ENCODE results near the gene TRIM14.

The TRIM14 gene

DNA sequence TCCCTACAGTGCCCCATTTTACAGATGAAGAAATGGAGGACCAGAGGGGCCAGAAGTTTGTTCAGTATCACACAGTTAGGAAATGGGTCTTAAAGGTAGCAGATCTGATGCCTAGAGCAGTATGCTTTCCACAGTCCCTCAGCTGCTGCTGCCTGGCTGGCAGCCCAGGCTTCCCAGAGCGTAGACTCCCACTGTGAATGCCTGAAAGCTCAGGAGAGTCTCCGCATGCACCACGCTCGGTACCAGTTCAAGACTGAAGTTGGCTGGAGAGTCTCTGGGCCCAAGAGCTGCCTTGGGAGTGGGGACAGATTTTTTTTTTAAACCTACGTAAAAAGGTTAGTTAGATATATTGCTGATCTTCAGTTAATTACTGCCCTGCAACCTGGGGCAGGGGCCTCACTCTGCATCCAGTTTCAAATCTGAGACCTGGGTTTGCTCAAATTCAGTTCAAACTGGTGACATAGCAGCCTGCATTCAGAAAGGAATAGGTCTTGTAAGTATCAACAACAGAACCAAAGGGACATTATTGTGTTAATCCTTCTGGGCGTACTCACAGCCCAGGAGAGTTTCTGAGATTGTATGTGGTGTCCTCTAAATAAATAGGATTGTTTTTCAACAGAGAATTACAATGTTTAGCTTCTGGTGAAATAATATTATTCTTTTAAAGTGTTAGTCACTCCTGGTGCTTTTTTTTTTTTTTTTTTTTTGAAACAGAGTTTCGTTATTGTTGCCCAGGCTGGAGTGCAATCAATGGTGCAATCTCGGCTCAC lies 54.2 kb downstream of the TRIM14 start:
- H3K36me3 ChIP-seq: peaks cover 32% of the 10 kb centered on the region
- H3K4me3 ChIP-seq (ENCODE audit: low read depth, low read length): no peak overlapping the region
- no peaks in the 10 kb centered on the region for H3K27me3 ChIP-seq
- TF ChIP-seq, protein P1, sequence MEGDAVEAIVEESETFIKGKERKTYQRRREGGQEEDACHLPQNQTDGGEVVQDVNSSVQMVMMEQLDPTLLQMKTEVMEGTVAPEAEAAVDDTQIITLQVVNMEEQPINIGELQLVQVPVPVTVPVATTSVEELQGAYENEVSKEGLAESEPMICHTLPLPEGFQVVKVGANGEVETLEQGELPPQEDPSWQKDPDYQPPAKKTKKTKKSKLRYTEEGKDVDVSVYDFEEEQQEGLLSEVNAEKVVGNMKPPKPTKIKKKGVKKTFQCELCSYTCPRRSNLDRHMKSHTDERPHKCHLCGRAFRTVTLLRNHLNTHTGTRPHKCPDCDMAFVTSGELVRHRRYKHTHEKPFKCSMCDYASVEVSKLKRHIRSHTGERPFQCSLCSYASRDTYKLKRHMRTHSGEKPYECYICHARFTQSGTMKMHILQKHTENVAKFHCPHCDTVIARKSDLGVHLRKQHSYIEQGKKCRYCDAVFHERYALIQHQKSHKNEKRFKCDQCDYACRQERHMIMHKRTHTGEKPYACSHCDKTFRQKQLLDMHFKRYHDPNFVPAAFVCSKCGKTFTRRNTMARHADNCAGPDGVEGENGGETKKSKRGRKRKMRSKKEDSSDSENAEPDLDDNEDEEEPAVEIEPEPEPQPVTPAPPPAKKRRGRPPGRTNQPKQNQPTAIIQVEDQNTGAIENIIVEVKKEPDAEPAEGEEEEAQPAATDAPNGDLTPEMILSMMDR (IDR thresholded peaks at IDR 0.05; ENCODE audit: low read depth, low read length): no peak
- H3K9me3 ChIP-seq: no peaks in the 10 kb centered on the region
- DNase-seq: no peak
- no peaks in the 10 kb centered on the region for H3K4me1 ChIP-seq

GRCh38 chr9:98062161-98062560 lies 56.9 kb downstream of the TRIM14 start:
- Histone ChIP-seq H3K4me1 (no peaks in the 10 kb centered on the region), H3K9me3 (no peaks in the 10 kb centered on the region), H3K4me3 (ENCODE audit: low read depth, low read length) (no peak overlapping the region), H3K36me3 (peaks cover 35% of the 10 kb centered on the region), H3K27me3 (no peaks in the 10 kb centered on the region)
- TF ChIP-seq, protein P1 (IDR thresholded peaks at IDR 0.05; ENCODE audit: low read depth, low read length): no peak
- DNase-seq: no peak

DNA sequence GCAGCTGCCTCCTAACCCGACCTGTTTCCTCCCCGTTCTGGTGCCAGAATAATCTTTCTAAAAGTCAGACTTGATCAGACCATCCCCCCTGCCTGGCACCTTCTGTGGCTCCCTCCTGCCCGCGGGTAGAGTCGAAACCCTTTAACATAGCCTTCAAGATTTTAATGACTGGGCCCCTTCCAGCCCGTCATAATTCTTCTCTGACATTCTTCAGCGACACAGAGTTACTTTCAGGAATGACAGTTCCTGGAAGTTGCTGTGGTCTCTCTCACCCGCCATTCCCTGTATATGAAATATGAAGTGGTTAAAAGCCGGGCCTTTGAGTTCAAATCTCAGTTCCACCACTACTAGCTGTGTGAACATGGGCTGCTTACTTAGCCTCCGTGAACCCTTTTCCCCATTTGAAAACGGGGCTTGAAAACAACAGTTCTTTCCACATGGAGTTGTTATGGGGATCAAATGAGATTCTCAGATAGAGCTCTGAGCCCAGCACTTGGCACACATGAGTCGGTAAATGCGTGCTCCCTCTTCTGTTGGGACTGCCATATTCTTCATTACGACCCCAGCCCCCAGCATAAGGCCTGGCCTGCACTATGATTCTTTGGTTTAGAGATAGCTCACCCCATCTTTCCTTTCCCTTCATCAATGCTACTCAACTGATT lies 61.8 kb downstream of the TRIM14 start:
- TF ChIP-seq, protein P1 (IDR thresholded peaks at IDR 0.05; ENCODE audit: low read depth, low read length): no peak
- Histone ChIP-seq H3K4me3 (ENCODE audit: low read depth, low read length) (peak overlapping the region; percentile 96), H3K27me3 (no peaks in the 10 kb centered on the region), H3K9me3 (no peaks in the 10 kb centered on the region), H3K4me1 (no peaks in the 10 kb centered on the region), H3K36me3 (peaks cover 14% of the 10 kb centered on the region)
- DNase-seq: no peak

- Histone ChIP-seq H3K27me3 (no peaks in the 10 kb centered on the region), H3K36me3 (peaks cover 14% of the 10 kb centered on the region), H3K4me1 (no peaks in the 10 kb centered on the region), H3K4me3 (ENCODE audit: low read depth, low read length) (peak within 1 kb of the TSS; percentile 96), H3K9me3 (no peaks in the 10 kb centered on the region)
- DNase-seq: peak; percentile 97
- TF ChIP-seq, protein P1 (IDR thresholded peaks at IDR 0.05; ENCODE audit: low read depth, low read length): peak; percentile 29
Measured at GRCh38 chr9:98056269-98057137, 62.5 kb downstream of the TRIM14 start, which contains the start of gene NANS. Gene NANS, plus strand, starts transcription at chr9:98056732. Its CDS starts 77 bp downstream, at chr9:98056809.

DNA sequence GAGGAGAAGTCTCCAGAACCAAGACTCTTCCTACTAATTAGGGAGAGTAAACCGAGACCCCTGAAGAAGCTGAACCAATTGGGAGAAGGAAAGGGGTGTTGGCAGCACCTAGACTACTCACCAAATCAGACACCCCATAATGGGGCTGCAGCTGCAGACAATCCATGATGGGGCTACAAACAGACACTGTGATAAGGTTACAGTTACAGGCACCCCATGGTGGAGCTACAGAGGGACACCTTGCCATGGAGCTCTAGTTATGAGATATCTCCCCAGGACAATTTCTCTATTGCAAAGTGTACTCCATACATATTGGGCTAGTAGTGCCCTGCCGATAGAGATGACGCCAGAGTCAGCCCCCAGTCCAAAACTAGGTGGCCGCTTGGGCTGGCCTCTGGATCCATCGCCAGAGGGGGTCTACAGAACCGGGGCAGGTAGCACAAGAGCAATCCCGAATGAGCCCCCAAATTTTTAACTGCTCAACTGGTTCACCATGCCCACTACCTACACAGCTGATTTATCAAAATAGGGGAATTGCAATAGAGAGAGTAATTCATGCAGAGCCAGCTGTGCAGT lies 64.6 kb downstream of the TRIM14 start:
- no peaks in the 10 kb centered on the region for H3K4me1 ChIP-seq
- H3K9me3 ChIP-seq: no peaks in the 10 kb centered on the region
- H3K27me3 ChIP-seq: no peaks in the 10 kb centered on the region
- no peak for DNase-seq
- peaks cover 7% of the 10 kb centered on the region; the same call in 1 of the 2 replicates for H3K36me3 ChIP-seq
- no peak overlapping the region for H3K4me3 ChIP-seq (ENCODE audit: low read depth, low read length)
- TF ChIP-seq, protein P1 (IDR thresholded peaks at IDR 0.05; ENCODE audit: low read depth, low read length): no peak
